SK-N-MC (cell line): ENCODE results near the gene USP19.

ENCODE experiments used
- DNase-seq: peaks from one replicate; pipeline ENCODE4 v3.0.0-alpha.2; 2011; ENCODE audit warnings: low read depth, low spot score
- H3K27ac ChIP-seq: fragments of 200-600 bp; sonication (generic); 2 replicates; pipeline ENCODE4 v1.5.1; 2016; ENCODE audit warnings: mixed run types
- H3K36me3 ChIP-seq: fragments of 200-600 bp; sonication (generic); 2 replicates; pipeline ENCODE4 v1.6.1; 2017; ENCODE audit warnings: antibody characterized with exemption, low read length, mixed read lengths; ENCODE audit not compliant: insufficient read depth
- H3K4me3 ChIP-seq: fragments of 200-600 bp; sonication (generic); 2 replicates; pipeline ENCODE4 v1.5.1; 2016
- H3K9ac ChIP-seq: fragments of 200-600 bp; sonication (generic); 2 replicates; pipeline ENCODE4 v1.8.0; 2017; ENCODE audit warnings: mixed run types, mixed read lengths; ENCODE audit not compliant: insufficient read length
- H3K9me3 ChIP-seq: fragments of 200-600 bp; sonication (generic); 2 replicates; pipeline ENCODE4 v1.6.1; 2017; ENCODE audit warnings: low read depth, mild to moderate bottlenecking, antibody characterized with exemption, low read length, moderate library complexity, mixed read lengths
- EZH2 ChIP-seq: fragments of 200-600 bp; sonication (generic); IDR thresholded peaks from one replicate; pipeline ENCODE4 v1.6.1; 2017; ENCODE audit warnings: antibody characterized with exemption
- FOXP2 ChIP-seq: optimal IDR thresholded peaks from 2 replicates; pipeline ENCODE3; 2011; ENCODE audit warnings: mild to moderate bottlenecking, moderate library complexity; ENCODE audit not compliant: insufficient read depth; ENCODE audit errors: extremely low read length, control extremely low read depth
- POLR2AphosphoS5 ChIP-seq: IDR thresholded peaks from 2 replicates; pipeline ENCODE4 v1.6.1; 2012; ENCODE audit warnings: mild to moderate bottlenecking, low read depth, low read length, borderline replicate concordance

The USP19 gene

GRCh38 chr3:49100046-49100615 lies 20.5 kb downstream of the USP19 start:
- Histone ChIP-seq H3K9ac (no peak overlapping the region), H3K4me3 (no peak overlapping the region), H3K27ac (no peak overlapping the region), H3K9me3 (no peaks in the 10 kb centered on the region), H3K36me3 (peaks cover 26% of the 10 kb centered on the region; the same call in 1 of the 2 replicates)
- DNase-seq: no peak
- TF ChIP-seq EZH2 (no peak), POLR2AphosphoS5 (no peak), FOXP2 (no peak)

GRCh38 chr3:49098910-49099630 lies 21.6 kb downstream of the USP19 start:
- Histone ChIP-seq H3K36me3 (peaks cover 26% of the 10 kb centered on the region; the same call in 1 of the 2 replicates), H3K9me3 (no peaks in the 10 kb centered on the region), H3K9ac (no peak overlapping the region), H3K27ac (no peak overlapping the region), H3K4me3 (no peak overlapping the region)
- TF ChIP-seq EZH2 (no peak), FOXP2 (no peak), POLR2AphosphoS5 (no peak)
- no peak for DNase-seq

DNA sequence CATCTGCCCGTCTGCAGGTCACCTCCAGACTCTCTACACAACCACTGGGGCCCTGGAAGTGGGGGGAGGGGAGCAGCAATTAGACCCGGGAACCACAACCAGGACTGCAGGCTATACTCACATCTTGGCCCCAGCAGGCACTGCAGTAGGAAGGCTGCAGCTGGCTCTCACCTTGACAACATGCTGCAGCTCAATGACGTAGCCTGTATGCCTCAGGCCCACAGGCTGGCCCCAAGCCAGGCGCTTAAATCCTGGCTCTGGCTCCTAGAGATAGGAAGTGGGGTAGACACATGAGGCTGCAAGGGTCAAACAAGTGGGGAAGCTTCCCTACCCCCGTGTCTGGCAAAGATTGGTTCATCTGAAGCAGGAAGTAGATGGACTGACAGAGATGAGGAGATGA lies 22.2 kb downstream of the USP19 start:
- Histone ChIP-seq H3K4me3 (no peak overlapping the region), H3K9me3 (no peaks in the 10 kb centered on the region), H3K9ac (no peak overlapping the region), H3K27ac (no peak overlapping the region), H3K36me3 (peaks cover 26% of the 10 kb centered on the region; the same call in 1 of the 2 replicates)
- no peak for DNase-seq
- TF ChIP-seq FOXP2: no peak
- no peak for TF ChIP-seq EZH2
- TF ChIP-seq POLR2AphosphoS5: no peak

GRCh38 chr3:49093853-49094767 lies 26.5 kb downstream of the USP19 start, which contains the start of gene QRICH1:
TSS of gene QRICH1 (minus strand) at chr3:49094071. CDS start at chr3:49077017, 17,054 bp downstream.
- H3K9me3 ChIP-seq: no peaks in the 10 kb centered on the region
- TF ChIP-seq POLR2AphosphoS5: peak; percentile 81
- no peak for TF ChIP-seq EZH2
- H3K9ac ChIP-seq: peak within 1 kb of the TSS; percentile 90
- peak within 1 kb of the TSS; percentile 87 for H3K4me3 ChIP-seq
- DNase-seq: peak; percentile 86
- H3K36me3 ChIP-seq: peaks cover 10% of the 10 kb centered on the region; the same call in 1 of the 2 replicates
- H3K27ac ChIP-seq: peak within 1 kb of the TSS; percentile 95

DNA sequence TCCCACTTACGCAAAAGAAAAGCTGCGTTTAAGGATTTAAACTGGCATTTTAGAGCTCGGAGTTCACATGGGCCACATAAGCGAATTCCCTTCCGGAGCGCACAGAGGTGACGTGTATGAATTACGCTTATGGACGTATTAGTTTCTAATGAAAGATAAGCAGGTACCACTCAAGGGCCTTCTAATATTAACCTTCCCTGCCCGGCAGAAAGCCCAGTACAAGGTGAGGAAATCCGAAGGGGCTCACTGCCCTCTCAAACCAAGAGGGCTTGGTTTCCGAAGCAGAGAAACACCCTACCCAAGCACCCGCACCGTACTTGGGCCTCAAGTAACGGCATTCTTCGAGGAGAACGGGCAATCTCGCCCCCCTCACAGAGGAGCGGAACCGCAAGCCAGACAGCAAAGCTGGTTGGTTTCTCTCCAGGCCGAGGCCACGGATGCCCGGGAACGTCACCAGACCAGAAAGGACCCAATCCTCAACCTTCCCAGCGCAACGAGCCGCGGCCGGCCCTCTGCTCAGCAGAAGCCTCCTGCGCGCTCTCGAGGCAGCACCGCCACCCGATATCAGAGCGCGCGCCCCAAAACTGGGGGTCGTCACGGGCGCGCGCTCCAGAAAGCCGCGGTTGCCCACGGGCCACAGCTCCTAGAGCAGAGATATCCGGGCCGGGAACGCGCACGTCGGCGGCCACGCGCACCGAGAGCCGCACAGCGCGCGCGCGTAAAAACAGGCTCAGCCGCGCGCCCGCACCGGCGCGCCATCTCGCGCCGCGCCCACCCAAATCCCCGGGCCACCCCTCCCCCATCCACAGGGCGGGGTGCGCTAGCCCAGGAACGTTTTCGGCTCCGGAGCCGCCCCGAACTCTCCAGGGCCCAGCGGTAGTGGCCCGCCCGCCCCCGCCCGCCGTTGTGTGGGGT lies 27.4 kb downstream of the USP19 start:
- DNase-seq: no peak
- no peak for TF ChIP-seq FOXP2
- no peak; the same call in 1 of the 2 replicates for TF ChIP-seq POLR2AphosphoS5
- H3K36me3 ChIP-seq: peaks cover 7% of the 10 kb centered on the region; the same call in 1 of the 2 replicates

GRCh38 chr3:49081429-49081828 lies 39.2 kb downstream of the USP19 start:
- no peak for DNase-seq
- H3K9ac ChIP-seq: no peak overlapping the region
- H3K27ac ChIP-seq: no peak overlapping the region
- H3K36me3 ChIP-seq: peaks cover 4% of the 10 kb centered on the region
- TF ChIP-seq FOXP2: no peak
- no peak for TF ChIP-seq EZH2
- no peak for TF ChIP-seq POLR2AphosphoS5
- no peak overlapping the region for H3K4me3 ChIP-seq
- H3K9me3 ChIP-seq: no peaks in the 10 kb centered on the region

More for the DNA sequence above, 27.4 kb downstream of the USP19 start:
- Histone ChIP-seq H3K9ac (peak overlapping the region; percentile 90), H3K27ac (peak overlapping the region; percentile 95), H3K4me3 (peak overlapping the region; percentile 87), H3K9me3 (no peaks in the 10 kb centered on the region)

DNA sequence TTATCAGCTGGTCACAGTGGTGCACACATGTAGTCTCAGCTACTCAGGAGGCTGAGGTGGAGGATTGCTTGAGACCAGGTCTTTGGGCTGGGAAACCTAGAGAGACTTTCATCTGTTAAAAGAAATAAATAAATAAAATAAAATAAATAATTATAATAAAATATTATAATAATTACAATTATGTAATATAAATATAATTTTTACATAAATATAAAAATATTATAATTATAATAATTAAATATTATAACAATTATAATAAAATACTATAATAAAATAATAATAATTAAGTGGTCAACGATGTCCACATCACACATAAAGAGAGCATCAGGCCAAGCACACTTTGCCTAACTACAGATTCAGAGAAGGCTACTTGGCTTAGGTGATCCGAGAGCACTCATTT lies 41.4 kb downstream of the USP19 start:
- H3K9ac ChIP-seq: no peak overlapping the region
- peaks cover 17% of the 10 kb centered on the region for H3K36me3 ChIP-seq
- DNase-seq: no peak
- no peak overlapping the region for H3K4me3 ChIP-seq
- TF ChIP-seq EZH2: no peak
- no peak for TF ChIP-seq FOXP2
- no peak for TF ChIP-seq POLR2AphosphoS5
- no peak overlapping the region for H3K27ac ChIP-seq
- H3K9me3 ChIP-seq: no peaks in the 10 kb centered on the region
